HS-27A (cell line): ENCODE data around the gene SRPK2.
"Not testable (repeated sequence)": the region's sequence is repeated elsewhere in the genome, so short reads cannot be mapped to it uniquely, and the experiment has no call there.

ENCODE experiments used
- DNase-seq: peaks from one replicate; pipeline ENCODE4 v3.0.0-alpha.2; 2012; ENCODE audit warnings: low read depth, missing footprints

SRPK2 gene

DNA sequence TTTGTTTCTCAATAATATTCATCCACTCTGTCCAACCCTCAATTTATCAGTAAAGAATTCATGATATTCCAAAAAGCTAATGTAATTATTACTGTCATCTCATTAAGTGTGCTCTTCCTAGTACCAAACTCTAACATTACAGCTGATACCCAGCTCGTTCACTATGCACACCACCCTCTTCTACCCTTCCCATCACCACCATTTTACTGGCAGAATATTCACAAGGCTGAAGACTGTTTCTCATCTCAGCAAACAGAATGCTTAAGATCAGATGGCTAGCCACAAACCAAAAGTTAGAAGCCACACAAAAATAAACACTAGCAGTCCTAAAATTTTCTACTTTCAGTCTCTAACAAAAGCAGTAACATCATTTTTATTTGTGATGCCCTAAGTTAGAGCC lies 121.5 kb downstream of the SRPK2 start:
- no peak for DNase-seq

- DNase-seq = no peak
Measured at GRCh38 chr7:105264707-105265106, 124.0 kb downstream of the SRPK2 start.

DNA sequence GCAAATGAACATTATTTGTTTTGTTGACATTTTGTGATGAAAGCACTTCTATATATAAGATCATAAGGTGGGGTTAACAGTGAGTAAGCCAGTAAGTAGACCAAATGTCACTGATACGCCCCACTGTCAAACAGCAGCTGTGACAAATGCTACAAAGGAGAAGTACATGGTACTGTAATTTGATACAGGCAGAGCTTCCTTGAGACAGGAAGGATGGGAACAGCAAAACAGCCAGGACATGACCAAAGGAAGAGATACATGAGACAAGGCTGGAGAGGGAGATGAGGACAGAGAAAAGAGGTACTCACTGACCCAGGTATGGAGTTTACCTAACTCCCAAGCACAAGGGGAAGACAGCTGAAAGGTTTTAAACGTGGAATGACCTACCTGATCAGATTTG lies 127.0 kb downstream of the SRPK2 start:
- no peak for DNase-seq

DNA sequence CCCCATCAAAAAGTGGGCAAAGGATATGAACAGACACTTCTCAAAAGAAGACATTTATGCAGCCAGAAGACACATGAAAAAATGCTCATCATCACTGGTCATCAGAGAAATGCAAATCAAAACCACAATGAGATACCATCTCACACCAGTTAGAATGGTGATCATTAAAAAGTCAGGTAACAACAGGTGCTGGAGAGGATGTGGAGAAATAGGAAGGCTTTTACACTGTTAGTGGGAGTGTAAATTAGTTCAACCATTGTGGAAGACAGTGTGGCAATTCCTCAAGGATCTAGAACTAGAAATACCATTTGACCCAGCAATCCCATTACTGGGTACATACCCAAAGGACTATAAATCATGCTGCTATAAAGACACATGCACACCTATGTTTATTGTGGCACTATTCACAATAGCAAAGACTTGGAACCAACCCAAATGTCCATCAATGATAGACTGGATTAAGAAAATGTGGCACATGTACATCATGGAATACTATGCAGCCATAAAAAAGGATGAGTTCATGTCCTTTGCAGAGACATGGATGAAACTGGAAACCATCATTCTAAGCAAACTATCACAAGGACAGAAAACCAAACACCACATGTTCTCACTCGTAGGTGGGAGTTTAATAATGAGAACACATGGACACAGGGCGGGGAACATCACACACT lies 128.4 kb downstream of the SRPK2 start:
- not testable (repeated sequence) for DNase-seq

GRCh38 chr7:105258919-105259318 lies 129.8 kb downstream of the SRPK2 start:
- DNase-seq = not testable (repeated sequence)

DNA sequence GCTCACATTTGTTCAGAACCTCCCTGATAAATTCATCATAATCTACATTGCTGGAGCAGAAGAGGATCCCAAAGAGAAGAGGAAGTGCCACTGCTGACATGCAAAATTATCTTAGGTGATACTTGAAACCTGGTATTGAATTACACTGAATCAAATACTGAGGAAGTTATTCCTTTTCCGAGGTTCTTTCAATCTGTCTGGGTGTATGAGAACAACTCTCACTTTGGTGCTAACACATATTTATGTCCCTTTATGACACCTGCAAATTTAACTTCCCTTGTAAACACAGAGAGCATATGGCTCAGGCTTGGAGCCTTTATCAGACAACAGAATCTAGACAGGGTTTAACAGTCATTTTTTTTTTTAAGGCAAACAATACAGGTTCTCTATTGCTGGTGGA lies 131.4 kb downstream of the SRPK2 start:
- no peak for DNase-seq

DNA sequence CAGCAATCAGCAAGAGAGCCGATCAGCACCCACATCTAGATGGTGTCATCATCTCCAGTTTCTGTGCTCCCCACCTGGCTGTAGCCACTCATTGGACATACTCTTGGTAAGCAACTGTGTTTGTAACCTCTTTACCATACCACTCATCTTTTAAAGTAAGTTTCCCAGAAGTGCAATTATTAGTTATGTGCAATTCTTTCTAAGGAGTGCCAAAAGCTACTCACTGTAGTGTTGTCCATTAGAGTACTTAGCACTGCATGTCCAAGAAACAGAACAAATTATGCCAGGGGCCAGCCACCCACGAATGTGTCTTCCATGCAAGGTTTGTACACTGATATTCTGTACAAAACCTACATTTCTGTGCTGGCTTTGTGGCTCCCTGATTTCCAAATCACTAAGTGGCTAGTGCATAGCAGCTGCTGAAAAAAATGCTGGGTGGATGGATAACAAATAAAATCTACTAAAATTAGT lies 131.9 kb downstream of the SRPK2 start:
- DNase-seq = no peak

GRCh38 chr7:105250706-105251105 lies 138.0 kb downstream of the SRPK2 start:
- DNase-seq = no peak

DNA sequence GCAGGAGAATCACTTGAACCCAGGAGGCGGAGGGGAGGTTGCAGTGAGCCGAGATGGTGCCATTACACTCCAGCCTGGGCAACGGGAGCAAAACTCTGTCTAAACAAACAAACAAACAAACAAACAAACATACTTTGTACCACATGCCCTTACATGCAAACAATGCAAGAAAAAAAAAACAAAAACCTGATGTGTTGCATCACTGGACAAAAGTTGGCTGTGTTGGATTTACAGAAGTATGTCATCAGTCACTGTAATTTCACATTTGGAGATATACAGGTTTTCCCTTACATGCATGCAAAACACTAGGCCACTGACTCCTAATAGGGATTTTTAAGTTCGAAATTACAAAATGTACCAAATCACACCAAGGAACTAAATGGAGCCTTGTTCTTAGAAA lies 138.5 kb downstream of the SRPK2 start:
- no peak for DNase-seq

- DNase-seq = no peak
Measured at GRCh38 chr7:105249216-105249615, 139.5 kb downstream of the SRPK2 start.

- no peak for DNase-seq
Measured at GRCh38 chr7:105246679-105247078, 142.0 kb downstream of the SRPK2 start.

DNA sequence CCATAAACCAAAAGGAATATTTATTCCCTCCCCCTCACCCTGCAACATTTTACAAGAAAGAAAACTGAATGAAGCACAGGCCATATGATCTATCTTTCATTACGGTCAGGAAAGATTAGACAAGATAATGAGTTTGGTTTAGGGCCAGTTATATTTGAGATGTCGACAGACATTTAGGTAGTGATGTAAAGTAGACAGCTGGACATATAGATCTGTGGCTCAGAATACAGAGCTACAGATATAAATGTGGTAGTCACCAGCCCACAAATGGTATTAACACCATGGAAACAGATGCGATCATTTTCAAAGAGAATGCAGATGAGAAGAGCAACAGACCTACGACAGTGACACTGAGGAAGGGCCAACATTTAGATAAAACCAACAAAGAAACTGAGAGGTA lies 142.5 kb downstream of the SRPK2 start:
- no peak for DNase-seq

GRCh38 chr7:105245398-105246114 lies 143.2 kb downstream of the SRPK2 start:
- no peak for DNase-seq

DNA sequence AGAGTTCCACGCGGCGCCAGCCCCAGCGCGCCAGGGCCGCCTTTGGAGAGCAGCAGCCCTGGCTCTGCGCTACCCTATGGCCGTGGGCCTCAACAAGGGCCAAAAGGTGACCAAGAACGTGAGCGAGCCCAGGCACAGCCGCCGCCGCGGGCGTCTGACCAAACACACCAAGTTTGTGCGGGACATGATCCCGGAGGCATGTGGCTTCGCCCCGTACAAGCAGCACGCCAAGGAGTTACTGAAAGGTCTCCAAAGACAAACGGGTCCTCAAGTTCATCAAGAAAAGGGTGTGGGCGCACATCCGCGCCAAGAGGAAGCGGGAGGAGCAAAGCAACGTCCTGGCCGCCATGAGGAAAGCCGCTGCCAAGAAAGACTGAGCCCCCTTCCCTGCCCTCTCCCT lies 144.1 kb downstream of the SRPK2 start:
- DNase-seq = no peak

DNA sequence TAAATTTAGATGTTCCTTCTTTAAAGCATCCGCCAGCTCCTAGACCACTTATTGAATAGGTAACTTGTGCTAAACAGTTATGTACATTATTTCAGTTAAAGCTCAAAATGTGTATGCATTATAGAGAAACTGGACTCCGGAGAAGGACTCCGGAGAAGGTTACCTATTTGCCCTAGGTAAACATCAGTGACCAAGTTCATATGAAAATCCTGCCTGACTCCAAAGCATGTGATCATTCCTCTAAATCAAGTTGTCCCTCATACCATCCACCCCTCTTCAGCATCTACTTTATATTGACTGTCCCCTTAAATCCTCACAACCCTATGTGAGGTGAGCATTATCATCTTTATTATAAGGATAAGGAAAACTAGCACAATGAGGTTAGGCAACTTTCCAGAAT lies 147.5 kb downstream of the SRPK2 start:
- DNase-seq = no peak

DNA sequence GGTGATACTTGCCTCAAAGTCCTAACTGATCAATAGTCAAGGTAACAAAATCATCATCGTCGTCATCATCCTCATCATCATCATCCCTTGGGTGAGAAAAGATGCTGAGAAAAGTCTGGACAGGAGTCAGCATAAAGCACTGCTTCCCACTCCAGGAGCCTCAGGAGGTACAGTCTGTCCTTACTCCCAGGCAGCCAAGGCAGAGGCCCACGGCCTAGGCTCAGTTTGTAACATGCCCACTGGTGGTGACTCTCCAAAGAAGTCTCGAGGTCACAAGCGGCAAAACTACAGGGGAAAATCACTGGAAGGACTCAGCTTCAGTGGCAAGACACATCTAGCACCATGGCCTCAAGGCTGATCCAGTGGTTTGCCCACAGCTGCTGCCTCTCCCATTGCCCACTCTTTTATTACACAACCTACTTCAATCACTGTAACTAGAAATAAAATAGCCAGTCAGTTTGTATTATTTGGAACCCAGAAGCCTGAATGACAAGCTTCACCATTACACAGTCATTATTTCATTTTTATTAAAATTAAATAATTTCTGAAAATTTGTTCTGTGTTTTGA lies 150.4 kb downstream of the SRPK2 start:
- DNase-seq = no peak

- no peak for DNase-seq
Measured at GRCh38 chr7:105234886-105235285, 153.8 kb downstream of the SRPK2 start.

DNA sequence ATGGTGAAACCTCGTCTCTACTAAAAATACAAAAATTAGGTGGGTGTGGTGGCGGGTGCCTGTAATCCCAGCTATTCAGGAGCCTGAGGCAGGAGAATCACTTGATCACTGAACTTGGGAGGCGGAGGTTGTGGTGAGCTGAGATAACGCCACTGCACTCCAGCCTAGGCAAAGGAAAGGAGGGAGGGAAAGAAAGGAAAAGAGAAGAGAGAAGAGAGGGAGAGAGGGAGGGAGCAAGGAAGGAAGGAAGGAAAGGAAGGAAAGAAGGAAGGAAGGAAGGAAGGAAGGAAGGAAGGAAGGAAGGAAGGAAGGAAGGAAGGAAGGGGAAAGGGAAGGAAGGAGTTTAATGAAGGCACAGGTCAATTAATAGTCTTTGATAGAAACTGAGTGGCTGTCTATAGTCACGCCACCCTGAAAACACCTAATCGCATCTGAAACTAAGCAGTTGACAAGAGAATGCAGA lies 155.9 kb downstream of the SRPK2 start:
- not testable (repeated sequence) for DNase-seq

- no peak for DNase-seq
Measured at GRCh38 chr7:105230486-105230885, 158.2 kb downstream of the SRPK2 start.

DNA sequence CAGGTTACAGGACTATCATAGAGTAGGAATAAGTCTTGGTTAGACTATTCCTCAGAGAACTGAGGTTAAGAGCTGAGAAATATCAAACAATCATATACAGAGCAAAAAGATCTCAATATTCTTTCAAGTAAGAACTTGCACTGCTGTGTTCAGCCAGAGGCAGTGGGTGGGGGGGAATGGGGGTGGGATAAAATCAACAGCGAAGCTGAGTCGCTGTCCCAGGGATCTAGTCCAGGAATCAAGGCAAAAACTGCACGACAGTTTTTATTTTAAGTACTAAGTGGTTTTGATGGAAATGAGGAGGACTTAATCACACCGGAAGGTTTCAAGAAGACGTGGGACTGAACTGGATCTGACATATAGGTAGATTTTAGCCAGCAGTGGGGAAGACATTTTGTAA lies 159.1 kb downstream of the SRPK2 start:
- no peak for DNase-seq

GRCh38 chr7:105228555-105228954 lies 160.2 kb downstream of the SRPK2 start:
- DNase-seq = no peak

- DNase-seq = no peak
Measured at GRCh38 chr7:105227391-105227790, 161.3 kb downstream of the SRPK2 start.
